ENCODE results near the gene SF3A1.

- TF ChIP-seq CTCF (IDR thresholded peaks at IDR 0.05; ENCODE audit: poor library complexity, severe bottlenecking) (no peak), EZH2 (IDR thresholded peaks at IDR 0.05; ENCODE audit: borderline replicate concordance, insufficient read depth, low read length, poor library complexity, severe bottlenecking) (no peak), POLR2AphosphoS5 (IDR thresholded peaks at IDR 0.05) (no peak), TAF1 (IDR thresholded peaks at IDR 0.05; ENCODE audit: low read depth) (no peak)
Observed at GRCh38 chr22:30327864-30328345, 28.8 kb downstream of the SF3A1 start.
